ENCODE measurements around the gene FOXP1. TPM values are rescaled to one million over a fixed set of nuclear protein-coding genes. Genes with fewer than 3 reads are reported as not detected.

The FOXP1 gene
- total and polyA plus RNA-seq, 12 donors: 7.6 to 42.7 (median 24.3) TPM

DNA sequence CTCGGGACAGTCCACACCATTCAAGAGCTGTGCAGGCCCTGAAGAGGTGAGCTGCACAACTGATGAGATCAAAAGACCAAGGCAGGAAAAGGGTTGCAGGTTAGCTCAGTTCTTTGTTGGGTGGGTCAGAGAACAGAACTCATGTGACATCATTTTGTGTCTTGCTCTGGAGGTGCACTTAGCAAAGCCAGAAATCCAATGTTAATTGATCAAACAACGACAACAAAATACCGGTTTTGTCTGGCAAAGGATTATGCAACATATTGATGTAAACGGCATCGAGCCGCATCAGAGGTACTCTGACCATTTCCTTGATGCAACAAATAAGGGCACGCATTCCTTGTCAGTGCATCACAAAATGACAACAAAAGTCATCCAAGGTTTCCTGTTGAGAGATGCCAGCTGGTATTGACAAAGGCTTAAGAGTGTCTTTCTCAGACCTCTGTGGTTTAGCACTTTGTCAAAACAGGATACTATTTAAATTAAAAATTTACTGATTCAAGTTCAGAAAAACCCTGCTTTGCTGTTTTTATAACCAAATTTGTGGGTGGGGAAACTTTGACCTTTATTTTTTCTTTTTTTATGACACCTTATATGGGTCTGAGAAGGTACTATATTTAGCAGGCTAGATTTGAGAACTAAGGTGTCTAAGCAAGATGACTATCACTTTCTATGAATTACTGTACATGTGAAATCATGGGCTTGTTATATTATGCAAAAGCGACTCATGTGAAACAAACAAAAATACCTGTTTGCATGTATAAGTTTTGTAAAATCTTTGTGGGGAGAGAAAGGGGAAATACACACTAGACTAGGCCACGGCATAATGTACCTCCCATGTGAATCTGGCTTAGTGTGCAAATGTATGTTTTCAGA, 496.1 kb downstream of the FOXP1 start:
- Histone ChIP-seq H3K4me1 (replicated peaks in 1 of 2) (no peaks in the 10 kb centered on the region), H3K27ac (no peak overlapping the region), H3K27me3 (no peaks in the 10 kb centered on the region), H3K36me3 (replicated peaks in 1 of 2) (no peaks in the 10 kb centered on the region), H3K4me3 (no peak overlapping the region), H3K9me3 (replicated peaks in 1 of 3) (no peaks in the 10 kb centered on the region)
- intact Hi-C loops (cut with DNase I): no loop called here
- WGBS, 4 donors: 81 to 89% (median 86%) methylated on average over 9 of the region's 9 CpGs
- no peak for DNase-seq
- TF ChIP-seq, protein P1, sequence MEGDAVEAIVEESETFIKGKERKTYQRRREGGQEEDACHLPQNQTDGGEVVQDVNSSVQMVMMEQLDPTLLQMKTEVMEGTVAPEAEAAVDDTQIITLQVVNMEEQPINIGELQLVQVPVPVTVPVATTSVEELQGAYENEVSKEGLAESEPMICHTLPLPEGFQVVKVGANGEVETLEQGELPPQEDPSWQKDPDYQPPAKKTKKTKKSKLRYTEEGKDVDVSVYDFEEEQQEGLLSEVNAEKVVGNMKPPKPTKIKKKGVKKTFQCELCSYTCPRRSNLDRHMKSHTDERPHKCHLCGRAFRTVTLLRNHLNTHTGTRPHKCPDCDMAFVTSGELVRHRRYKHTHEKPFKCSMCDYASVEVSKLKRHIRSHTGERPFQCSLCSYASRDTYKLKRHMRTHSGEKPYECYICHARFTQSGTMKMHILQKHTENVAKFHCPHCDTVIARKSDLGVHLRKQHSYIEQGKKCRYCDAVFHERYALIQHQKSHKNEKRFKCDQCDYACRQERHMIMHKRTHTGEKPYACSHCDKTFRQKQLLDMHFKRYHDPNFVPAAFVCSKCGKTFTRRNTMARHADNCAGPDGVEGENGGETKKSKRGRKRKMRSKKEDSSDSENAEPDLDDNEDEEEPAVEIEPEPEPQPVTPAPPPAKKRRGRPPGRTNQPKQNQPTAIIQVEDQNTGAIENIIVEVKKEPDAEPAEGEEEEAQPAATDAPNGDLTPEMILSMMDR (IDR thresholded peaks at IDR 0.05): no peak
- no peak for TF ChIP-seq POLR2A (IDR thresholded peaks at IDR 0.05)

DNA sequence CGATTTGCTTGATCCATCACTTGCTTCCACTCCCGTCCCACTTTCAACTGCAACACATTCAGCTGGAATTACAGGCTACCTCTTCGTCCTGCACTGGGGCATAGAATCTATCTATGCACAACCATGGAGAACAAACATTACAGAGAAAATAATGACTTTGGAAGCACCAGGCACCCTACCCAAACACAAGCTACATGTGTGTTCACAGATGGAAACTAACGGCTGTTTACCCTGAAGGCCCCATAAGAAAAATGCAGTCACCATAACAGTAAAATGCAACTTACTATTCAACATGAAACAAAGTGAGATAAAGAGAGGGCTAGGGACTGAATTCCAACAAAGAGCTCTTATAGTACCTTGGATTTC, 496.8 kb downstream of the FOXP1 start:
- Histone ChIP-seq H3K9me3 (replicated peaks in 1 of 3) (no peaks in the 10 kb centered on the region), H3K4me1 (replicated peaks in 1 of 2) (no peaks in the 10 kb centered on the region), H3K36me3 (replicated peaks in 1 of 2) (no peaks in the 10 kb centered on the region), H3K4me3 (no peak overlapping the region), H3K27me3 (no peaks in the 10 kb centered on the region), H3K27ac (no peak overlapping the region)
- intact Hi-C loops (cut with DNase I): no loop called here
- TF ChIP-seq, protein P1 (IDR thresholded peaks at IDR 0.05): no peak
- no peak for TF ChIP-seq POLR2A (IDR thresholded peaks at IDR 0.05)
- DNase-seq: no peak
- WGBS, 4 donors: 84 to 94% (median 92%) methylated on average over 4 of the region's 4 CpGs

- no peaks in the 10 kb centered on the region for H3K4me1 ChIP-seq (replicated peaks in 1 of 2)
- H3K4me3 ChIP-seq: no peak overlapping the region
- H3K27me3 ChIP-seq: no peaks in the 10 kb centered on the region
- TF ChIP-seq POLR2A (IDR thresholded peaks at IDR 0.05): no peak
- TF ChIP-seq, protein P1 (IDR thresholded peaks at IDR 0.05): no peak
- H3K9me3 ChIP-seq (replicated peaks in 1 of 3): no peaks in the 10 kb centered on the region
- H3K27ac ChIP-seq: no peak overlapping the region
- no peak for DNase-seq
- intact Hi-C loops (cut with DNase I): no loop called here
- no peaks in the 10 kb centered on the region for H3K36me3 ChIP-seq (replicated peaks in 1 of 2)
- 93 to 98% (median 94%) methylated on average over 3 of the region's 3 CpGs for WGBS, 4 donors
Observed at GRCh38 chr3:71083726-71084131, 499.8 kb downstream of the FOXP1 start.

- Histone ChIP-seq H3K4me3 (no peak overlapping the region), H3K9me3 (replicated peaks in 1 of 3) (no peaks in the 10 kb centered on the region), H3K27me3 (no peaks in the 10 kb centered on the region), H3K27ac (no peak overlapping the region), H3K4me1 (replicated peaks in 1 of 2) (no peaks in the 10 kb centered on the region), H3K36me3 (replicated peaks in 1 of 2) (no peaks in the 10 kb centered on the region)
- WGBS, 4 donors: 94 to 99% (median 97%) methylated on average over 5 of the region's 5 CpGs
- no peak for TF ChIP-seq POLR2A (IDR thresholded peaks at IDR 0.05)
- TF ChIP-seq, protein P1 (IDR thresholded peaks at IDR 0.05): no peak
- no peak for DNase-seq
- intact Hi-C loops (cut with DNase I): no loop called here
Observed at GRCh38 chr3:71082833-71083232, 500.7 kb downstream of the FOXP1 start.

All from adrenal gland (tissue), 12 donors.